Panc1 (cell line): ENCODE measurements around the gene NFKB2.

ENCODE experiments used
- CTCF ChIP-seq: fragments of 450-650 bp; IDR thresholded peaks from 2 replicates; pipeline ENCODE4 v1.5.1; 2017; ENCODE audit warnings: mild to moderate bottlenecking
- POLR2AphosphoS5 ChIP-seq: IDR thresholded peaks from 2 replicates; pipeline ENCODE4 v1.6.1; 2012; ENCODE audit warnings: mild to moderate bottlenecking, low read depth, low read length, moderate library complexity
- SIN3A ChIP-seq: IDR thresholded peaks from 2 replicates; pipeline ENCODE4 v1.6.1; 2012; ENCODE audit warnings: low read depth, mild to moderate bottlenecking, low read length, moderate library complexity, borderline replicate concordance; ENCODE audit not compliant: insufficient read depth
- TCF7L2 ChIP-seq: IDR thresholded peaks from 2 replicates; pipeline ENCODE4 v1.6.1; 2011; ENCODE audit warnings: mild to moderate bottlenecking, low read depth, low read length, inconsistent platforms
- TF ChIP-seq, protein P1 (sequence below), 2 experiments: IDR thresholded peaks; 2 replicates each; pipeline ENCODE4 v1.6.1; 2011 to 2012; ENCODE audit warnings: low read depth in 2 of 2, control low read depth in 1 of 2, low read length in 1 of 2, mild to moderate bottlenecking in 1 of 2, moderate library complexity in 1 of 2; ENCODE audit not compliant: insufficient read depth in 1 of 2

DNA sequence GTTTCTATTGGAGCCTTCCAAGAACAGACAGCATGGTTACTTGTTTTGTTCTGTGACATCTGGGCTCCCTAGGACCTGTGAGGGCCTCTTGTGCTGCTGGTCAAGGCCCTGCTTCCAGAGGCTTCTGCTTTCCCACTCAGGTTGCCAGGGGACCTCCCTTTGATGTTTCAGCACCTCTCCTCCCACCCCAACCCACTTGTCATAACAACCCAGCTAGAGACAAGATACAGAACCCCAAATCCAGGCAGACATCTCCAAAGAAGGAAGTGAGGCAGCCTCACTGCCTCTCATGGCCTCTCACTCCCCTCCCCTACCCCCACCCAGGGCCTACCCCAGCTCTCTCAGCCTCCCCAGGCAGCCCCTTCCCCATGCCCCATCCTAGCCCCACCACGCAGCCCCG, 11.3 kb downstream of the NFKB2 start:
- TF ChIP-seq CTCF (no peak), POLR2AphosphoS5 (no peak), SIN3A (no peak), TCF7L2 (no peak)
- TF ChIP-seq, protein P1, sequence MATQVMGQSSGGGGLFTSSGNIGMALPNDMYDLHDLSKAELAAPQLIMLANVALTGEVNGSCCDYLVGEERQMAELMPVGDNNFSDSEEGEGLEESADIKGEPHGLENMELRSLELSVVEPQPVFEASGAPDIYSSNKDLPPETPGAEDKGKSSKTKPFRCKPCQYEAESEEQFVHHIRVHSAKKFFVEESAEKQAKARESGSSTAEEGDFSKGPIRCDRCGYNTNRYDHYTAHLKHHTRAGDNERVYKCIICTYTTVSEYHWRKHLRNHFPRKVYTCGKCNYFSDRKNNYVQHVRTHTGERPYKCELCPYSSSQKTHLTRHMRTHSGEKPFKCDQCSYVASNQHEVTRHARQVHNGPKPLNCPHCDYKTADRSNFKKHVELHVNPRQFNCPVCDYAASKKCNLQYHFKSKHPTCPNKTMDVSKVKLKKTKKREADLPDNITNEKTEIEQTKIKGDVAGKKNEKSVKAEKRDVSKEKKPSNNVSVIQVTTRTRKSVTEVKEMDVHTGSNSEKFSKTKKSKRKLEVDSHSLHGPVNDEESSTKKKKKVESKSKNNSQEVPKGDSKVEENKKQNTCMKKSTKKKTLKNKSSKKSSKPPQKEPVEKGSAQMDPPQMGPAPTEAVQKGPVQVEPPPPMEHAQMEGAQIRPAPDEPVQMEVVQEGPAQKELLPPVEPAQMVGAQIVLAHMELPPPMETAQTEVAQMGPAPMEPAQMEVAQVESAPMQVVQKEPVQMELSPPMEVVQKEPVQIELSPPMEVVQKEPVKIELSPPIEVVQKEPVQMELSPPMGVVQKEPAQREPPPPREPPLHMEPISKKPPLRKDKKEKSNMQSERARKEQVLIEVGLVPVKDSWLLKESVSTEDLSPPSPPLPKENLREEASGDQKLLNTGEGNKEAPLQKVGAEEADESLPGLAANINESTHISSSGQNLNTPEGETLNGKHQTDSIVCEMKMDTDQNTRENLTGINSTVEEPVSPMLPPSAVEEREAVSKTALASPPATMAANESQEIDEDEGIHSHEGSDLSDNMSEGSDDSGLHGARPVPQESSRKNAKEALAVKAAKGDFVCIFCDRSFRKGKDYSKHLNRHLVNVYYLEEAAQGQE (IDR thresholded peaks at IDR 0.05; ENCODE audit: insufficient read depth in 1 of 2, low read depth in 2 of 2, low read length in 1 of 2) = no peak
